CD4-positive, alpha-beta T cell treated with Interleukin-6 for 4 hours (primary cell): Measurements from ENCODE around the gene GPRC5A.

Experiments
- DNase-seq: peaks from one replicate; pipeline ENCODE4 v3.0.0-alpha.2; 2020; ENCODE audit warnings: mixed read lengths

Gene GPRC5A

DNA sequence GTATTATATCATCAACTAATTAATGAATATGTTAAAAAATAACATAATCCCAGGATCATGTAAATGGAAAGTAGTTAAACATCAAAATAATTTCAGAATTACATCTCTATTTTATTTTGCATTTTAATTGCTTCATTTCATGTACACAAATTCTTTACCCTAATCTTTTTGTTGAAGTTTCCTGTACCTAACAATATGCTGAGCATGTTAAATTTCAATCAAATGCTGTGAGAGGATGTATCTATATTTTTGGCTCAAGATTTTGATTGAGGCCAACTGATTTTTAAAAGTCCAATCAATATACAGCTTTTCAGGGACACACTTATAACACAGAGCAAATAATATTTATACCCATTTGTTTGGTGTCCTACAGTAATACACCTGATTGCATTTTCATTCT is 54.2 kb downstream of the GPRC5A start:
- DNase-seq = no peak

DNA sequence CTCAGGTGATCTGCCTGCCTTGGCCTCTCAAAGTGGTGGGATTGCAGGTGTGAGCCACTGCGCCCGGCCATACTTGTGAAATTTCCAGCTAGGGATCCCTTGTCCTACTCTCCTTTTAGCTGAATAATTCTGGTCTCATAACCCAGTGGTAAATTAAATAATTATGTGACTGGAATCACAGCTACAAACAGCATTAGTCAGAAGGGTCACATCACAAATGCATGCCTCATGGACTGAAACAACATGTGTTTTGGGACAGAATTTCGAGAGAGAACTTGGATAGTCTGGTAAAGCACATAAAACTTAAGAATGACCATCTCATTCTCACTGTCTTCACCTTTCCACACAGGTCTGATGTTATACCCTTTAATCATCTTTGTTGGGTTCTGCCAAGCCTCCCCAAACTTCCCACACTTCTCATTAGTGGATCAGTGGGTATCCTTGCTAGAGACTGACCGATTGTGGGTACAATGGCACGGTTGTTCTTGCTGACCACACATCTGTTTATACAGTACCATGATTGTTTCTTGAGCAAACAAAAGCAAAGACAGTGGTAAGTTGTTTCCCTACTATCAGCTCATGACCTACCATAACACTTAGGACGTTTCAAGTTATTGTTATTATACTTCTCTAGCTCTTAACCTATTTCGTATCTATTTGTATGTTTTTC is 55.5 kb downstream of the GPRC5A start:
- no peak for DNase-seq

GRCh38 chr12:12947902-12948301 is 56.5 kb downstream of the GPRC5A start:
- DNase-seq = no peak

DNA sequence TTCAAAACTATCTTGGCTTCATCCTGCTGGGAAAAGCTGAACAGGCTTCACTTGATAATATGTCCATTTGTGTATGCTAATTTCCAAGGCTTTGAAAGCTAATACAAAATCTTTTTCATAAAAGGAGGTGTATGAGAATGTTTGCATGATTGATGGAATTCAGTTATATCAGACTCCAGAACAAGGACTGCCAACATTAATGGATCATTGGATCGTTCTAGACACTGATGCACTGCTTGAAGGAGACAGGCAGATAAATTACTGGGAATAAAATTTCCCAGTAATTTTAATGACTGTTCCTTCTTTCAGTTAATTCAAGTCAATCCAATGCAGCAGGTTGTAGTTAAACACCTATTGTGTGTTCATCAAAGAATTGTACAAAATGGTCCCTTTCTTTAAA is 60.1 kb downstream of the GPRC5A start:
- DNase-seq = no peak

GRCh38 chr12:12952036-12952435 is 60.7 kb downstream of the GPRC5A start, which contains the start of gene GPRC5D:
TSS of gene GPRC5D (minus strand) at chr12:12952170. CDS start at chr12:12950384, 1,786 bp downstream.
- no peak for DNase-seq

DNA sequence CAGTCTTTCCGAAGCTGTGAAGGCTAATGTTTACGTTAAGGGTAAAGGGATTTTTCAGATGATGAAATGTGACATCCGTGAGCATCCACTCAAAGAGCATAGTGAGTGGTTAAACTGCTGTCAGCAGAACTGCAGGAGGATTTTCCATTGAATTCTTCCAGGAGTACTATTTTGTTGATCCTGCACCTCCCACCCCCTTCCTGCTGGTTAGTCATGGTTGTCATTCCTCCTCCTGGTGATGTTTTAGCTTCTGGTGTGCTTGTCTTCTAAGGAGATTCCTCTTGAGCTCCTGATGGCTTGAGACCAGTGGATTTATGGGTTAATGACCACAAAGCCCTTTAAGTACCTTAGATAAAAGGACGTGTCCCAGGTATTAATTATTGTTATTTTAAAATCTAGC is 63.0 kb downstream of the GPRC5A start:
- no peak for DNase-seq

GRCh38 chr12:12954878-12955625 is 63.7 kb downstream of the GPRC5A start:
- DNase-seq = no peak

- DNase-seq = no peak
Measured at GRCh38 chr12:12958886-12959285, 67.5 kb downstream of the GPRC5A start.

- no peak for DNase-seq
Measured at GRCh38 chr12:12960639-12961209, 69.4 kb downstream of the GPRC5A start.

DNA sequence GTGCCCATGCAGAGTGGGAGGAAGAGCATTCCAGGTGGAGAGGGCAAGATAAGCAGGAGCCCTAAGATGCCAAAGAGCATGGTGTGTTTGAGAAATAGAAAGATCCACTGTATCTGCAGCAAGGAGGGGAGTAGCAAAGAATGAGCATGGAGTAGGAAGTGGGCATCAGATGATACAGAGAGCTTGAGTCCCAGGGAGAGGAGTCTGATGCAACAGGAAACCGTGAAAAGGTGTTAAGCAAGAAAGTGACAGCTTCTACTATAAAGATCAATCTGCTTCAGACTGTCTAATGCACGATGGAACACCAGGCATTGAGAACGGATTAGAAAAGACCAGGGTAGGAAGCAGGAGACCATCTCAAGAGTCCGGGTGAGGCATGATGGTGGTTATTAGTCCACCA is 72.9 kb downstream of the GPRC5A start:
- no peak for DNase-seq

DNA sequence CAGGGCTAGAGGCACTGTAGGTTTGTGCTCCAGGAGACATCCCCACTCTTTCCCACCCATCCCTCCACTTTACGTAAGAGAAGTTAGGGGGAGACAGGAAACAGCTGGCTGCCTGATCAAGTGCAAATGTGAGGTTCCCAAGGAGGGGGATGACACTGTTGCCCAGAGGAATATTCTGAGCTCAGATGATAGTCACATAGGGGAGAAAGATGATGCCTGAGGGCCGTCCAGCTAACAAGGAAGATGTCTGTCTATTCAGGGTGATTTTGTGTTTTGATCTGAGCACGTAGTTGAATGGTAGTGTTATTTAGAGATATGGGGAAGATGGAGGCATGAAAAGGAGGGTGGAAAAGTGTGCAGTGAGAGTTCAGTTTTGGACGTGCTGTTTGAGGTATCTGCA is 74.5 kb downstream of the GPRC5A start:
- no peak for DNase-seq
